Parathyroid adenoma (tissue), 2 donors: ENCODE measurements around the gene SLC12A9.
"Not testable (repeated sequence)": the region's sequence is repeated elsewhere in the genome, so short reads cannot be mapped to it uniquely, and the experiment has no call there.

ENCODE experiments used
- H2AFZ ChIP-seq: fragments of 300-600 bp; sonication (generic); one replicate; pipeline ENCODE4 v1.7.0; 2017; ENCODE audit warnings: antibody characterized with exemption, mild to moderate bottlenecking
- H3K27ac ChIP-seq: fragments of 300-600 bp; sonication (generic); one replicate; pipeline ENCODE4 v1.7.0; 2017
- H3K27me3 ChIP-seq: fragments of 300-600 bp; sonication (generic); one replicate; pipeline ENCODE4 v1.7.0; 2017; ENCODE audit warnings: low read length; ENCODE audit not compliant: control insufficient read depth, insufficient read depth
- H3K36me3 ChIP-seq: fragments of 300-600 bp; sonication (generic); one replicate; pipeline ENCODE4 v1.7.0; 2017; ENCODE audit warnings: low read length; ENCODE audit not compliant: control insufficient read depth, insufficient read depth
- H3K4me1 ChIP-seq: fragments of 300-600 bp; sonication (generic); one replicate; pipeline ENCODE4 v1.7.0; 2017; ENCODE audit warnings: control low read depth
- H3K4me2 ChIP-seq: fragments of 300-600 bp; sonication (generic); one replicate; pipeline ENCODE4 v1.7.0; 2017; ENCODE audit warnings: low read length
- H3K4me3 ChIP-seq: fragments of 300-600 bp; sonication (generic); one replicate; pipeline ENCODE4 v1.7.0; 2017; ENCODE audit warnings: low read depth, low read length
- H3K79me2 ChIP-seq: fragments of 300-600 bp; sonication (generic); one replicate; pipeline ENCODE4 v1.7.0; 2017; ENCODE audit warnings: control low read depth
- H3K9ac ChIP-seq: fragments of 300-600 bp; sonication (generic); one replicate; pipeline ENCODE4 v1.7.0; 2017; ENCODE audit warnings: mild to moderate bottlenecking
- H3K9me3 ChIP-seq: fragments of 300-600 bp; sonication (generic); one replicate; pipeline ENCODE4 v1.7.0; 2017; ENCODE audit warnings: low read length; ENCODE audit not compliant: control insufficient read depth
- CTCF ChIP-seq: fragments of 300-600 bp; sonication (generic); IDR thresholded peaks from one replicate; pipeline ENCODE4 v1.7.0; 2017; ENCODE audit warnings: antibody characterized with exemption, mild to moderate bottlenecking
- donor health status: primary hyperparathyroidism.

Gene SLC12A9

GRCh38 chr7:100806276-100806675 is 46.2 kb upstream of the SLC12A9 start:
- no peak overlapping the region for H3K4me2 ChIP-seq
- no peak overlapping the region for H3K27ac ChIP-seq
- no peaks in the 10 kb centered on the region for H3K4me1 ChIP-seq
- H3K9ac ChIP-seq, result no peak overlapping the region
- no peaks in the 10 kb centered on the region for H3K9me3 ChIP-seq
- H3K4me3 ChIP-seq, result no peak overlapping the region
- H2AFZ ChIP-seq, result no peak overlapping the region
- no peaks in the 10 kb centered on the region for H3K36me3 ChIP-seq
- no peaks in the 10 kb centered on the region for H3K27me3 ChIP-seq
- TF ChIP-seq CTCF, result no peak
- H3K79me2 ChIP-seq, result no peaks in the 10 kb centered on the region

- H3K27ac ChIP-seq, H2AFZ ChIP-seq, H3K36me3 ChIP-seq, H3K4me1 ChIP-seq, H3K79me2 ChIP-seq, H3K4me2 ChIP-seq, H3K27me3 ChIP-seq, H3K4me3 ChIP-seq, H3K9ac ChIP-seq, H3K9me3 ChIP-seq: not testable (repeated sequence)
These were observed 45.6 kb upstream of the SLC12A9 start for GRCh38 chr7:100806883-100807282.

GRCh38 chr7:100808354-100808875 is 44.1 kb upstream of the SLC12A9 start:
- Histone ChIP-seq H3K79me2 (no peaks in the 10 kb centered on the region), H2AFZ (no peak overlapping the region), H3K4me2 (no peak overlapping the region), H3K36me3 (no peaks in the 10 kb centered on the region), H3K9ac (no peak overlapping the region), H3K4me3 (no peak overlapping the region), H3K27ac (no peak overlapping the region), H3K9me3 (no peaks in the 10 kb centered on the region), H3K4me1 (no peaks in the 10 kb centered on the region), H3K27me3 (no peaks in the 10 kb centered on the region)
- TF ChIP-seq CTCF, result no peak

- Histone ChIP-seq H3K36me3 (no peaks in the 10 kb centered on the region), H3K9ac (no peak overlapping the region), H3K9me3 (no peaks in the 10 kb centered on the region), H3K4me2 (no peak overlapping the region), H2AFZ (no peak overlapping the region), H3K4me3 (no peak overlapping the region), H3K4me1 (no peaks in the 10 kb centered on the region), H3K27ac (no peak overlapping the region), H3K27me3 (no peaks in the 10 kb centered on the region), H3K79me2 (no peaks in the 10 kb centered on the region)
- TF ChIP-seq CTCF, result no peak
These were observed 41.0 kb upstream of the SLC12A9 start for GRCh38 chr7:100811480-100811879.

- H3K27me3 ChIP-seq, result no peaks in the 10 kb centered on the region
- no peak overlapping the region for H3K9ac ChIP-seq
- no peak for TF ChIP-seq CTCF
- H3K36me3 ChIP-seq, result no peaks in the 10 kb centered on the region
- H3K27ac ChIP-seq, result no peak overlapping the region
- H3K4me1 ChIP-seq, result no peaks in the 10 kb centered on the region
- H3K4me3 ChIP-seq, result no peak overlapping the region
- no peak overlapping the region for H3K4me2 ChIP-seq
- no peaks in the 10 kb centered on the region for H3K79me2 ChIP-seq
- no peaks in the 10 kb centered on the region for H3K9me3 ChIP-seq
- H2AFZ ChIP-seq, result no peak overlapping the region
These were observed 39.8 kb upstream of the SLC12A9 start for GRCh38 chr7:100812729-100813128.

GRCh38 chr7:100816515-100816914 is 36.0 kb upstream of the SLC12A9 start:
- H3K4me1 ChIP-seq, H2AFZ ChIP-seq, H3K27me3 ChIP-seq, H3K9me3 ChIP-seq, H3K9ac ChIP-seq, H3K36me3 ChIP-seq, H3K4me3 ChIP-seq, H3K4me2 ChIP-seq, H3K27ac ChIP-seq, H3K79me2 ChIP-seq: not testable (repeated sequence)
